Stimulated activated CD4-positive, alpha-beta T cell treated with anti-CD3 and anti-CD28 coated beads, Interleukin-4, amount 100 ng/mL, for 1 hour (primary cell): ENCODE data around the gene XPNPEP2.

Experiments used
- DNase-seq: peaks from one replicate; pipeline ENCODE4 v3.0.0-alpha.2; 2020

XPNPEP2 gene

GRCh38 chrX:129738466-129739308 lies at the start of gene XPNPEP2:
TSS of gene XPNPEP2 (plus strand) at chrX:129738979. CDS start at chrX:129739214, 235 bp downstream.
- DNase-seq: no peak

DNA sequence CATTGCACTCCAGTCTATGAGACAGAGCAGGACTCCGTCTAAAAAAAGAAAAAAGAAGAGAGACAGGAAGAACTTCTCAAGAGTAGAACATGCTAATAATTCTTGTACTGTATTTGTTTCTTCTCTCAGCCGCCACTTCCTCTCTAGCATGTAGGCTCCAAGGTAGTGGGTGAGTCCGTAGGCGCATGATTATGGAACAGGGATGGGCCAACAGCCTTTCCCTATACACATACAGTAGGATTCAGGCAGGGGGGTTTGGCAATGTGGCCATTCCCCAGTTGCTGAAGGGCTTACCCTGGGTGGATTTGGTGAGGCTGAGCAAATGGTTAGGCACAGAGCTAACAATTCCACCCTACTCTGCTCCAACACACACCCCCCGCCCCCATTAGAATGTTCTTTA lies 49.0 kb upstream of the XPNPEP2 start:
- DNase-seq: no peak

GRCh38 chrX:129690435-129690834 lies 48.3 kb upstream of the XPNPEP2 start:
- no peak for DNase-seq

- no peak for DNase-seq
Measured at GRCh38 chrX:129693354-129693753, 45.4 kb upstream of the XPNPEP2 start.

DNA sequence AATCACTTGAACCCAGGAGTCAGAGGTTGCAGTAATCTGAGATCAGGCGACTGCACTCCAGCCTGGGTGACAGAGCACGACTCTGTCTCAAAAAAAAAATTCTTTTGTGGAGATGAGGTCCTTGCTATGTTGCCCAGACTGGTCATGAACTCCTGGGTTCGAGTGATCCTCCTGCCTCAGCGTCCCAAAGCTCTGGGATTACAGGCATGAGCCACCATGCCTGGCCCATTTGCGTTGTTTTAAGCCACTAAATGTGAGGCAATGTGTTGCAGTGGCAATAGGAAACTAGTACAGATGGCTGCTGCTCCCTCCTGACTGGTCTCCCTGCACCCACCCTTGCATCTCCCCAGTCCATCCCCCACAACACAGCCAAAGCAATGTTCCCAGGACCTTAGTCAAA lies 44.0 kb upstream of the XPNPEP2 start:
- no peak for DNase-seq

DNA sequence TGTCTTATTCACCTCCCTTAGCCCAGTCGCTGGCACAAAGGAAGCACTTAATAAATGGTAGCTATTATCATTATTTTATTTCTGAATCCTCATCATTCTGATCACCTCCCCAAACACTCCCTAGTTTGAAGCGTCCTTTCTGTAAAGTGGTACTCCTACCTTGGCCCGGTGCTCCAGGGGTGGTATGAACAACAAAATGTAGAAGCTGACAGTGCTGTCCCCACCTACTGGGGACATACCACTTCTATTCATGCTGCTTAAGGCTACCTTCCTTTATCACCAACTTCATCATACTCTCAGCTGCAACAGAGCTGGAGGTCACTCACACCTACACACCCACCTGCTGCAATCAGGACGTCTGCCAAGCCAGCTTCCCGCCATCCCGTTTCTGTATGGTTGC lies 43.2 kb upstream of the XPNPEP2 start:
- DNase-seq: no peak

DNA sequence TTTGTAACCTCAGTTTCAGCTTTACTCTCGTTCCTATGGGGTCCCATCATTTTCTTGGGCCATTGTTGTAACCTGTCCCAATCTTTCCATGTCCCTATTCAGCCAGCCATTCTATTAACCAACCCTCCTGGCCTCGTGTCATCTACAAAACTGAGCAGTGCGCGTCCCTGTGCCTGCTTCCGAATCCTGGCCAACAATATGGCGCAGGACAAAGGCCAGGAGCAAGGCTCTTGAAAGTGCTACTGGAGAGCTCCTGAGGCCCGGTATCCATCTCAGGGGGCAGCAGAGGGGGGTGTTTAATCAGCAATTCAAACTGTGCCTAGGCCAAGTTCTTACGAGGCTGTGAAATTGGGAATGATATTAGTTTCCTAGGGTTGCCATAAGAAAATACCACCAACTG lies 42.8 kb upstream of the XPNPEP2 start:
- no peak for DNase-seq

- DNase-seq: no peak
Measured at GRCh38 chrX:129696463-129697155, 42.2 kb upstream of the XPNPEP2 start.

DNA sequence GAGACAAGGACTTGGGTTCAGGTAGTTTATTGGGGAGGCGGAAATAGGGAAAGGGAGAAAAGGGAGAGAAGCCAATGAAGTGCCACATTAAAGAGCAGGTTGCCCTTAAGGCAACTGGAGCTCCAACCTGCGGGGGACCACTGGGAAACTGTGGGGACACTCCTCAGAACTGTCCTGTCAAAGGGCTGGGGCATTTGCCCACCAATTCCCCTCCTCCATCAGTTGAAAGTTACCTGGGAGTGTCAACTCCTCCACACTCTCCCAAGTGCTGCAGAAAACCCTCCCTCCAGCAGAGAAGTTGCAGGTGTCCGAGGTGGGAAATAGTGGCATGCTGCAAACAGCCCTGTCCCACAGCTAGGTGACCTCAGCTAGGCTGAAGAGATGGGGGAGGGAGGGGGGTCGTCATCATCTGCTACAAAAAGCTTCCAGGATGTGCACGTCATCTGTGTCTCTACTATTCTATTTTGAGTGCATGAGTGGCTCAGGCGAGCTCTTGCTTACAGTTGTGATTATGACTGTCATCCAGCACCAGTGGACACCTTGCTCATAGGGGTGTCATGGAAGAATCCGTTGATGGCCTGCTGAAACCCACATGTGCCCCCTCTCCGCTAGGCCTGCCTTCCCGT lies 41.5 kb upstream of the XPNPEP2 start:
- no peak for DNase-seq

DNA sequence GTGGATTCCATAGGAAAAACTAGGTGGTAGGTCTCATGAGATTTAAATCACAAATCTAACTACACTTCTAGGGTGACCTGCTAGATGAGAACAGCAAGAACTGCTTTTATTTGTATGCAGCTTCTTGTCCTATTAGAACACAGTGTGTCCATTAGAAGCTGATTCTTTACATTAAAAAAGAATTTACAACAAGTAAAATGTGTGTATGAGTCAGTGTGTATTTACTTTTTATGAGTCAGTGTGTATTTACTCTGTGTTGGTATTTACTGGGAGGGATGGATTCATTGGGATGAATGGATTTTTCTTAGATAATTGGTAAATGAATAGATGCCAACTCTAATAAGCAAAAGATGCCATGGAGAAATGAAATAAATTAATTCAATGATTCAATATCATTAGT lies 40.6 kb upstream of the XPNPEP2 start:
- no peak for DNase-seq

DNA sequence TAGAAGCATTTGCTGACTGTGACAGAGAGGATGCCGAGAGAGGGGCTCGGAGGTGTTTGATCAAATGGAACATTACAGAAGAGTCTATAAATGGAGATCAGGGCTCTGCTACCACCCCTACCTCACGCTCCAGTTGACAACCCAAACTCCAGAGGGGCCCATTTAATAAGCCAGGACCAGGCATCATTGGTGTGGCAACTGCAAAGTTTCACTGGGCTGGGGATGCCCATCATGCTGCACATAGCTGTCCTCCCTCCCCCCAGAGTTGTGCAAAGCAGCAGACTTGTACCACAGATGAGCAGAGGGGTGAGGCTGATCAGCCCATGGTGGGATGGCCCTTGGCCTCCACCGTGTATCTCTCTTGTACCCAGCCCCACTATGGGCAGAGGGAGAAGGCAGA lies 38.2 kb upstream of the XPNPEP2 start:
- no peak for DNase-seq

- DNase-seq: no peak
Measured at GRCh38 chrX:129701624-129702069, 37.1 kb upstream of the XPNPEP2 start.

DNA sequence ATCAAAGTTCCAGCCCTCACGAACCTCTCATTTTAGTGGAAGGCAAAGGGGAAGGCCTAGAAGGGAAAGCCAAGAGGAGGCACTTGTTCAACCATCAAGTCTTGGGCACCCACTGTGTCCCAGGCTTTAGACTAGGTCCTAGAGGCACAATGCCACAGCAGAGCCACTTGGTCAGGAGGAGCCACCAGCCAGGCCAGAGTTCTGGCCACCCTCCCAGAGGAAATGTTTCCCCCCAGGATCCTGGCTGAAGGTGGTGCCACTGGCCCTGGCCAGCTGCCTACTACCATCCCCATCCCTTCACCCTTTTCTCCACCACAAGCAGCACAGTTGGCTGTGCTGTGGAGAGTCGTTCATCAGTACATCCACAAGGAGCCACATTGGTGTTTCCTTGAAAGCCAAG lies 34.3 kb upstream of the XPNPEP2 start:
- no peak for DNase-seq

DNA sequence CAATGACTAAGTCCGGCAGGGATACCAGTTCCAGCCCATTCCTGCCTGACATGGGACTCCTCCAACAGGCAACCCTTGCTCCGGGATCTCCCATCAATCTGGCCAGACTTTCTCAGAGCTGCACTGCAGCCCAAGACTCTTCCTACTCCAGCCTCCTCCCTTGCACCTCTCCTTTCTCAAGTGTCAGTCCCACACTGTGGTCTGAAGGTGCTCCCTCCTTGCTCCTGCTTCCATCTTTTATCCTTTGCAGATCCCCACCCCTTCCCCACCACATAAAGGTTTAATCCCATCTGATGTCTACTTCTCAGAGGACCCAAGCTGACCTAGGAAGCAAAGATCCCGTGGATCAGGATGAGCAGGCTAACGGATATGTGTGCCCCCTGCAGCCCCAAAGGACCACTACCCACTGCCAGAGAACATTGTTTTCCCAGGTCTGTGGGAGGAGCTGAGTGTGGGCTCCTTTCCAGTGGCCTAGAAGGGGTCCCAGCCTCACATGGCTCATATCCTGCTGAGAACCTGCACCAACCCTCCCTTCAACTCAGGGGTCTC lies 33.3 kb upstream of the XPNPEP2 start:
- DNase-seq: no peak

- no peak for DNase-seq
Measured at GRCh38 chrX:129705988-129706387, 32.8 kb upstream of the XPNPEP2 start.

- DNase-seq: no peak
Measured at GRCh38 chrX:129706400-129707072, 32.2 kb upstream of the XPNPEP2 start.

GRCh38 chrX:129714581-129714980 lies 24.2 kb upstream of the XPNPEP2 start:
- no peak for DNase-seq

DNA sequence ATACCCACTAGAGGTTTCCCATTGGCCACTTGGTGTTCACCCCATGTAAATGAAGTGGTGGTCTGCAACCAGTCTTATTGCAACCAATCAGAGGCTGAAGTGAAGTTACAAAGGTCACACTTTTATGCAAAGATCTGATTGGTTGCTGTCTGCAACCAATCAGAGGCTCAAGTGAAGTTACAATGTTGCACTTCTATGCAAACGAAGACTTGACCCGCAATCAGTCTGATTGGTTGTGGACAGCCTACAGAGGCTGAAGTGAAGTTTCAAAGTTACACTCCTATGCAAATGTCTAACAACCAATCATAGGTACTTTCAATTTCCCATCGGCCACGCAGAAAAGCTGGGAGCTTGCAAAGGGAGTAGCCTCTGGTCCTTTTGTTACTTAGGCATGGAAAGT lies 22.3 kb upstream of the XPNPEP2 start:
- DNase-seq: no peak

GRCh38 chrX:129717892-129718291 lies 20.9 kb upstream of the XPNPEP2 start:
- DNase-seq: no peak

GRCh38 chrX:129718676-129719075 lies 20.1 kb upstream of the XPNPEP2 start:
- no peak for DNase-seq

- DNase-seq: no peak
Measured at GRCh38 chrX:129719268-129719667, 19.5 kb upstream of the XPNPEP2 start.

DNA sequence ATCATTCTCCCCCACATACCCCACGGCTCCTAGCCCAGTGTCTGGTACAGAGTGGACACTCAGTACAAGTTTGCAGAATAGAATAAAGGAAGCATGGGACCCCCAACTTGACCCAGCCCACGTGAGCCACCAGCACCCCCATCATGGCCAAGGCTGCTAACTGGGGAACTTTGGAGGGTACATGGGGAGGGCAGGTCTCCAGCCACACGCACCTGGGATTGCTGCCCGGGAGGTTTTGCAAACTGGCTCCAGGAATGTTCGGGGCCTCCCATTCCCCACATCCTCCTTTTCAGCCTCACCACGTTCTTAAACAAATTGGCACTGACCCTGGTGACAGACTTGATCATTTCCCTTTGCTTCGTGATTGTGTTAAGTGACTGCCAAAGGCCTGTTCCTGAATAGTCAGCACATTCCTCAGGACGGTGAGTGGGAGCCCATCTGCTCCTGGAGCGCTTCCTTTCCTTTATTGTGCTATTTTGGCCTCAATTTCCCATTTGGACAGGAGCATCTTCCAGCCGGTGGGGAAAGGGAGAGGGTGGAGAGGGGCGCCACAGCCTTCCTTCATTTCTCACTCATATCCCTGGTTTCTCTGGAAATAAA lies 18.7 kb upstream of the XPNPEP2 start:
- DNase-seq: no peak

GRCh38 chrX:129720741-129721140 lies 18.0 kb upstream of the XPNPEP2 start:
- DNase-seq: no peak
